Aorta (tissue), 5 donors: Measurements from ENCODE around the gene EEPD1. TPM values are rescaled to one million over a fixed set of nuclear protein-coding genes. Genes with fewer than 3 reads are reported as not detected.

Experiments used
- ATAC-seq: fragments of 200-7000 bp; cut with Tn5 transposase; one replicate; pipeline ENCODE4 v1.9.1; 2022; ENCODE audit warnings: moderate library complexity; ENCODE audit not compliant: low FRiP score
- DNase-seq, 2 donors: peaks; one replicate each; pipeline ENCODE4 v3.0.0-alpha.2; 2020
- H3K27ac ChIP-seq, 2 donors: one replicate each; pipeline ENCODE4 v1.5.1; 2013; ENCODE audit warnings: low read length in 2 of 2, mild to moderate bottlenecking in 2 of 2, moderate library complexity in 2 of 2, control low read depth in 1 of 2, inconsistent platforms in 1 of 2, low read depth in 1 of 2
- H3K27me3 ChIP-seq, 2 donors: one replicate each; pipeline ENCODE4 v1.6.1; 2013; ENCODE audit warnings: control low read depth in 1 of 2, low read length in 1 of 2, mild to moderate bottlenecking in 1 of 2, moderate library complexity in 1 of 2; ENCODE audit not compliant: insufficient read depth in 2 of 2, control insufficient read depth in 1 of 2
- H3K36me3 ChIP-seq, 2 donors: one replicate each; pipeline ENCODE4 v1.6.1; 2013; ENCODE audit warnings: control low read depth in 1 of 2, low read length in 1 of 2, mild to moderate bottlenecking in 1 of 2; ENCODE audit not compliant: insufficient read depth in 2 of 2, control insufficient read depth in 1 of 2
- H3K4me1 ChIP-seq, 2 donors: one replicate each; pipeline ENCODE4 v1.6.1; 2013; ENCODE audit warnings: low read length in 2 of 2, control low read depth in 1 of 2, mild to moderate bottlenecking in 1 of 2, moderate library complexity in 1 of 2; ENCODE audit not compliant: insufficient read depth in 2 of 2, control insufficient read depth in 1 of 2
- H3K4me3 ChIP-seq, 2 donors: one replicate each; pipeline ENCODE4 v1.5.1; 2013; ENCODE audit warnings: low read length in 2 of 2, control low read depth in 1 of 2, mild to moderate bottlenecking in 1 of 2
- H3K9me3 ChIP-seq: one replicate; pipeline ENCODE4 v1.6.1; 2013; ENCODE audit warnings: mild to moderate bottlenecking, low read length; ENCODE audit not compliant: control insufficient read depth
- WGBS, 2 donors: extraction: QIAGEN DNeasy Blood & Tissue Kit; methylation state at CpG; one replicate each; pipeline ENCODE4 v1.1.7; 2013; 5-methylcytosine and 5-hydroxymethylcytosine counted together
- intact Hi-C, 2 donors: fragments of 100-400 bp; cut with DNase I; formaldehyde crosslinking; loops; one replicate each; pipeline versions ENCODE4 v1.14.2 to v1.15.0; 2022
- polyA plus RNA-seq, 2 donors: library from polyadenylated mRNA; stranded (reverse); fragments of 200-250 nt; gene quantifications; one replicate each; pipeline ENCODE4 v1.2.3, GENCODE V29; 2013
- total RNA-seq, 2 donors: library from RNA; stranded (reverse); fragmentation: NEBNext Ultra II Directional; extraction: Animal tissue kit (Norgen Biotek cat#: 25700); gene quantifications; one replicate each; pipeline ENCODE4 v1.2.1, GENCODE V29; 2021
- donor health status: healthy with polysubstance abuse.
- donor health status: Bipolar disorder and iron deficiency.
- donor health status: DM: no; HTN: no; CAD: no.
- donor health status: DM: no; HTN: no; CAD: no.
- donor health status: DM: yes; HTN: yes; CAD: no.

The EEPD1 gene
- total and polyA plus RNA-seq, 4 donors, result 12.4 to 100 (median 14.9) TPM

DNA sequence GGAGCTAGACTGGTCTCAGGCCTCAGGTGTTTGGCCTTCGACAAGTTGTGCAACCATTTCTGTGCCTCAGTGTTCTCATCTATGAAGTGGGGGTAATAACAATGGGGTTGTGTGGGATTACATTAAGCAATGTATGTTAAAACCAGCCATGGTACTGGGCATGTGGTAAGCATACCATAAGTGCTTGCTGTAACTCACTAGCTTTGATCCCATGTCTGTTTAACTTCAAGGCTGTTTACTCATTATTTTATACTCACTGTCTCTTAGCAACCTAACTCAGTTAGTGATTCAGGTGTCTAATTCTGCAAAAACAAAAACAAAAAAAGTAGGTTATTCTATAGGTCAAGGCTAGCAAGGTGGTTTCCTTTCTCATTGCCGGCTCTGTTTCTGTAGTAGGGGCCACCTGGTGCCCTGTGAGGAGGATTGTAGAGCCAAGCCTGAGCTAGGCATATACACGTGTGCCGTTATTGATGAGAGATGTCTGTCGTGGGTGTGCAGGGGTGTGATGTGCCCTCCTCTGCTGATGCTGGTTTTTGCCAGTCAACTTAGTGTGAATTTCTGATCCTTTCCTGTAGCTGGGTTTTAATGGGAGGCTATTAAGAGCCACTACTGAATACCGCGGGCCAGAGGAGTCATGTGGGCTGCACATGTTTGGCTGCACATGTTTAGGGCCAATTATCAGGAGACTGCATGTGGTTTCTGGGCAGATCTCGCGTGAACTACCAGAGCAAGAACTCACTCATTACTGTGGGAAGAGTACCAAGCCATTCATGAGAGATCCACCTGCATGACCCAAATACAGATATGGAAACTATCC, 56.2 kb downstream of the EEPD1 start:
- H3K4me1 ChIP-seq, result peaks cover 2 to 13% of the 10 kb centered on the region in 2 donors
- no peak for ATAC-seq
- intact Hi-C loops, result loop anchor here in 1 of 2 donors (5.0 kb wide), 2 partner anchors 52 to 73 kb away; no protein-coding TSS in a partner anchor

DNA sequence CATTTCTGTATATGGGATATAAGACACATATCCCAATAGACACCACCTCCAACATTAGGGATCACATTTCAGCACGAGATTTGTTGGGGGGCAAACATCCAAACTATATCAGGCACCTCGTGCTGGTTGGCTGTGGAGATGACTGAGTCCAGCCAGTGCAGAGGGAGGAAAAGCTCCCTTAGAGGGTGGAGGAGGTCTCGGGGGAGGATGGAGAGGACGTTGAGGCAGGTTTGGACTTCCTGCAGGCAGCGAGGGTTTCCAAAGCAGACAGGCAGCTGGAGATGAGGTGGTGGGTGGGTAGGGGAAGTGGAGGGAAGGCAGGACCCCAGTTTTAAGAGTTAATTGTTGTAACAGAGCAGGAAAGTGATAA, 56.7 kb downstream of the EEPD1 start:
- Histone ChIP-seq H3K9me3 (no peaks in the 10 kb centered on the region), H3K4me1 (peaks cover 2 to 13% of the 10 kb centered on the region in 2 donors), H3K27ac (no peak overlapping the region), H3K4me3 (no peak overlapping the region), H3K36me3 (no peaks in the 10 kb centered on the region), H3K27me3 (no peaks in the 10 kb centered on the region)
- ATAC-seq (no peak), DNase-seq (no peak)
- intact Hi-C loops, result loop anchor here in 1 of 2 donors (5.0 kb wide), 2 partner anchors 52 to 73 kb away; no protein-coding TSS in a partner anchor
- WGBS, 2 donors, result 35 to 56% methylated on average over 5 of the region's 5 CpGs

More for the DNA sequence above, 56.2 kb downstream of the EEPD1 start:
- Histone ChIP-seq H3K36me3 (no peaks in the 10 kb centered on the region), H3K27me3 (no peaks in the 10 kb centered on the region), H3K9me3 (no peaks in the 10 kb centered on the region), H3K4me3 (no peak overlapping the region), H3K27ac (peak overlapping the region in 1 of 2 donors; percentile 18)
- WGBS, 2 donors, result 81 to 91% methylated on average over 9 of the region's 9 CpGs
- no peak for DNase-seq

DNA sequence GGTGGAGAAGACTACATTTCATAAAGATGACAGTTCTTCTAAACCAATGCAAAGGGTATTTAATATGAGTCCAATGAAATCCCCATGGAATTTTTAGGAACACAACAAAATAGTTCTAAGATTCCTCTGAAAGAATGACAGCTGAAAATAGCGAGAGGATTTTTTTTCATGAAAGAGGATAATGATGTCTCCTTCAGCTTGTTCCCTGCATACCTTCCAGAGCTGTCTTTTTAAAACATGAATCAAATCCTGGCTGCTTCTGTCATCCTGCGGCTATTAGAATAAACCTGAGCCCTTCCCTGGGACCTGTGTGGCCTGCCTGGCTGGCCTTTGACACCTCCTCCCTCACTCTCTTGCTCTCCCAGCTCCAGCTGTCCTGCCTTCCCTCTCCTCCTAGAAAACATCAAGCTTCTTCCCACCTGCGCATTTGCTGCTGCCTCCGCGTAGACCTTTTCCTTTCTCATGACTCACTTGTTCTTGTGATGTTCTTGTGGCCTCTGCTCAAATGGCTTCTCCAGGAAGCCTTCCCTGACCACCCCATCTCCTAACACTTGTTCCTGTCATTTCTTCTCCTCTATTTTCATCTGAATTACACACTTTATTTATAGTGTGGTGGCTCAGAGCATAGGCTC, 57.4 kb downstream of the EEPD1 start:
- Histone ChIP-seq H3K4me1 (peaks cover 2 to 13% of the 10 kb centered on the region in 2 donors), H3K27me3 (no peaks in the 10 kb centered on the region), H3K27ac (no peak overlapping the region), H3K4me3 (no peak overlapping the region), H3K36me3 (no peaks in the 10 kb centered on the region), H3K9me3 (no peaks in the 10 kb centered on the region)
- intact Hi-C loops, result no loop called here
- DNase-seq (no peak), ATAC-seq (no peak)
- 89% methylated on average over 5 of the region's 5 CpGs for WGBS, 2 donors

DNA sequence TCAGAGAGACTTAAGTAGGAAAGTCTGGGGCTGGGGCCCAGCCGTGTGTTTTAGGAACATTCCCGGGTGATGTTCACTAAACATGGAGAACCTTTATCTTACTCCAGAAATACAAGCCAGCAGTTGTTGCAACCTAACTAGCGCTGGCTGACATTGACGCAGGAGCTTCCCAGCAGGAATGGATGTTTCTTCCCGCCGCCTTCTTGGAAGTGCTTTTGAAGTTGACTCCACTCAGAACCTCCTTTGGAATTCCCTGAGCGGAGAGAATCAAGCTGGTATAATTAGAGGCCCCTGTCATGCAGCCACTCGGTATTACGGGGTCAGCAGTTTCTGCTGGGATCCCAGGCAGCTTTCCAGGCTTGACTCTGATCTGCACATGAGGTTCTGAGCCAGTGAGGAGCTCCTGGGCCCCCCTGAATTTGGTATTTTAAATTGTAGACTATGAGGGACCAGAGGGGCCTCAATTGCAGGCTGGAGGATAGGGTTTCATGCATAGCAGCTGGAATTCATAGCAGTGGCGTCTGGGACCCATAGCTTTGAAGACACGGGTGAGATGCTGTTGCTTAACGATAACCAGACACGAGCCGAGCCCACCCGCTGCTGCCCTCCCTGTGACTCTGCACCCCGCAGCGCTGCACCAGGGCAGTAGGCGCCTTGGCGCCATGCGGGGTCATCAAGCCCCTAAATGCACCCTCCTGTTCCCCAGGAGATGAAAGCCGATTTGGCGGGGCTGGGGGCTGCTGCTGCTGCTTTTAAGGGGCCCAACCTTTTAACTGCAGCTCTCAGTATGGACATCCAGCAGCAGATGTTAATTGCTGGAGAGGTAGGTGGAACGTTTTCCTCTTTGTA, 61.8 kb downstream of the EEPD1 start:
- no peaks in the 10 kb centered on the region for H3K9me3 ChIP-seq
- ATAC-seq, result no peak
- H3K36me3 ChIP-seq, result no peaks in the 10 kb centered on the region
- WGBS, 2 donors, result 81 to 88% methylated on average over 23 of the region's 23 CpGs
- H3K4me3 ChIP-seq, result no peak overlapping the region
- no peak for DNase-seq
- H3K27me3 ChIP-seq, result no peaks in the 10 kb centered on the region
- H3K4me1 ChIP-seq, result peaks cover 0 to 2% of the 10 kb centered on the region in 2 donors
- no peak overlapping the region for H3K27ac ChIP-seq
- intact Hi-C loops, result no loop called here

- Histone ChIP-seq H3K4me1 (no peaks in the 10 kb centered on the region), H3K36me3 (no peaks in the 10 kb centered on the region), H3K9me3 (no peaks in the 10 kb centered on the region), H3K27ac (no peak overlapping the region), H3K4me3 (no peak overlapping the region), H3K27me3 (no peaks in the 10 kb centered on the region)
- peak; percentile 41 for ATAC-seq
- no peak for DNase-seq
- intact Hi-C loops, result no loop called here
- WGBS, 2 donors, result 89 to 93% methylated on average over 2 of the region's 2 CpGs
Measured at GRCh38 chr7:36215457-36215765, 62.4 kb downstream of the EEPD1 start.

DNA sequence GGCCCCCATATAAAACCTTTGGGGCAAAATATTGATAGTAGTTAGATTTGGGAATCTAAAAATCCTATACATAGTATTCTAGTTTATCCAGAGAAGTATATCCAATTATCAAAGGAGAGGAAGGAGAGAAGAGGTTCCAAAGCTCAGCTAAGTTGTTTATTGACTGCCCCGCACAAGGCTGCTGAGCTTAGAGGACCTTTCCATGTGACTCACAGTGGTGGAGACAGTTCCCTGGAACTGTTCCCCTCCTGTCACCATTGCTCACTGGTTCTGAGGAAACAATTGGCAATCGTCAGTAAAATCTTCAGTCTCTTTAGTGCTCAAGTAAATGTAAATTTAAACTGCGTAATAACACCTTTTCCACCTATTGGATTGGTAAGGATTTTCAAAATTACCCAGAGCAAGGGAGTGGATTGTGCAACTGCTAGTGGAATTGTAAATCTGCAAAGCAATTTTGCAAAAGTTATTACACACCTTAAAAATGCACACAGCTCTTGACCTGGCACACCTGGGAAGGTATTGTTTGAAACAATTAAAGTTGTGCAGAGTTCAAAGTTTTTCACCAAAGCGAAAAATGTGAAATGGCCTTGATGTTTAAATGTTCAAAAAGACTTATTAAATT, 63.1 kb downstream of the EEPD1 start:
- DNase-seq (no peak), ATAC-seq (peak; percentile 65)
- intact Hi-C loops, result no loop called here
- H3K9me3 ChIP-seq, result no peaks in the 10 kb centered on the region
- no peaks in the 10 kb centered on the region for H3K36me3 ChIP-seq
- H3K27me3 ChIP-seq, result no peaks in the 10 kb centered on the region
- WGBS, 2 donors, result 44 to 47% methylated on average over 4 of the region's 4 CpGs
- no peaks in the 10 kb centered on the region for H3K4me1 ChIP-seq
- H3K4me3 ChIP-seq, result no peak overlapping the region
- no peak overlapping the region for H3K27ac ChIP-seq

DNA sequence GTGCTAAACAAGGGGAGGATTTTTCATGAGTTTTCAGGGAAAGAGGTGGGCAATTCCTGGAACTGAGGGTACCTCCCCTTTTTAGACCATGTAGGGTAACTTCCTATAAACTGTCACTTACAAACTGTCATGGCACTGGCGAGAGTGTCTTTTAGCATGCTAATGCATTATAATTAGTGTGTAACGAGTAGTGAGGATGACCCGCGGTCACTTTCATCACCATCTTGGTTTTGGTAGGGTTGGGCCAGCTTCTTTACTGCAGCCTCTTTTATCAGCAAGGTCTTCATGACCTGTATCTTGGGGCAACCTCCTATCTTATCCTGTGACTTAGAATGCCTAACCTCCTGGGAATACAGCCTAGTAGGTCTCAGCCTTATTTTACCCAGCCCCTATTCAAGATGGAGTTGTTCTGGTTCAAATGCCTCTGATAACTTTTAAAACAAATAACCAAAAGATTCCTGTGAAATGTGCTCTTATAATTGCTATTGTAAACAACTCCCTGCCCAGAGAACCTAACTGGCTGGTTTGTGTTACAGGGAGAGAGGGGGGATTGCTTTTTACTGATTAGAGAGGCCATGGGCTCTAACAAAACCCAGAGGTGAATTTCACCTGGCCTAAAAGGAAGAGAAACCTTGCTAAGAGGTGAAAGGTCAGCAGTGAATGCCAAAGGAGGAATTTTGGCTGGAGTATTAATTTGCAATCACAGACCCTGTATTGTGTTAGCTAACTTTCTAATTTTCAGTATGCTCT, 64.3 kb downstream of the EEPD1 start:
- intact Hi-C loops, result no loop called here
- Histone ChIP-seq H3K9me3 (no peaks in the 10 kb centered on the region), H3K27ac (no peak overlapping the region)

DNA sequence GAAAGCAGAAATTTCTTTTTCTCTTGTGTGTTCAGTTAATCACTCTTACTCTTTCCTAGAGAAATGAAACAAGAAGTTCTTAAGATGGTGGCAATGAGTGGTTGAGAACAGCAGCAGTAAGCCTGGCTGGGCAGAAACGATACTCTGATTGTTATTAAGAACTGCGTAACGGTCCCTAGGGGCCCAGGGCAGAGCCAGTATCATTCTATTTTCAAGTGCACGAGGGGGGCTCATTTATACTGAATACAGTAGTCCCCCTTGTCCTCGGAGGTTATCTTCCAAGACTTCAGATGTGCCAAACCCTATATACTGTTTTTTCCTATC, 64.9 kb downstream of the EEPD1 start:
- H3K4me1 ChIP-seq, result no peaks in the 10 kb centered on the region
- intact Hi-C loops, result no loop called here
- H3K27ac ChIP-seq, result no peak overlapping the region
- 67 to 81% methylated on average over 5 of the region's 5 CpGs for WGBS, 2 donors
- ATAC-seq (no peak), DNase-seq (no peak)
- H3K4me3 ChIP-seq, result no peak overlapping the region
- no peaks in the 10 kb centered on the region for H3K27me3 ChIP-seq
- H3K9me3 ChIP-seq, result no peaks in the 10 kb centered on the region
- H3K36me3 ChIP-seq, result no peaks in the 10 kb centered on the region

More for the DNA sequence above, 64.3 kb downstream of the EEPD1 start:
- H3K4me1 ChIP-seq, result no peaks in the 10 kb centered on the region
- DNase-seq (no peak), ATAC-seq (no peak)
- H3K27me3 ChIP-seq, result no peaks in the 10 kb centered on the region
- 97 to 98% methylated on average over 4 of the region's 4 CpGs for WGBS, 2 donors
- no peak overlapping the region for H3K4me3 ChIP-seq
- no peaks in the 10 kb centered on the region for H3K36me3 ChIP-seq
